HepG2 (cell line): Measurements from ENCODE around the gene NRL. TPM values are rescaled to one million over a fixed set of nuclear protein-coding genes. Genes with fewer than 3 reads are reported as not detected.
A peak's percentile ranks its signal among the peaks of the same experiment; 100 is the strongest.

ENCODE experiments used
- ARID5B ChIP-seq: IDR thresholded peaks from 2 replicates; pipeline ENCODE4 v1.4.0; 2020; ENCODE audit warnings: mild to moderate bottlenecking, missing genetic modification reagents
- CHCHD3 ChIP-seq: sonication (generic); formaldehyde crosslinking; IDR thresholded peaks from 2 replicates; pipeline ENCODE4 v1.8.0; 2022; ENCODE audit warnings: mild to moderate bottlenecking, missing genetic modification reagents, moderate library complexity
- HHEX ChIP-seq: IDR thresholded peaks from 2 replicates; pipeline ENCODE4 v1.6.1; 2016; ENCODE audit warnings: control low read depth
- NONO ChIP-seq, 2 experiments: fragments of 450-650 bp in 1 of 2; sonication (generic) in 1 of 2; formaldehyde crosslinking in 1 of 2; IDR thresholded peaks in 1 of 2; conservative IDR thresholded peaks in 1 of 2; 2 replicates each; pipeline versions ENCODE4 v1.6.1 to v1.8.0; 2017 to 2022; ENCODE audit warnings: mild to moderate bottlenecking in 1 of 2, missing genetic modification reagents in 1 of 2, moderate library complexity in 1 of 2
- RELA ChIP-seq: sonication (generic); formaldehyde crosslinking; IDR thresholded peaks from 2 replicates; pipeline ENCODE4 v1.4.0; 2020; ENCODE audit warnings: missing genetic modification reagents
- SIX4 ChIP-seq: sonication (generic); formaldehyde crosslinking; IDR thresholded peaks from 2 replicates; pipeline ENCODE4 v1.4.0; 2020; ENCODE audit warnings: missing genetic modification reagents
- SRY ChIP-seq: sonication (generic); formaldehyde crosslinking; IDR thresholded peaks from 2 replicates; pipeline ENCODE4 v1.8.0; 2022; ENCODE audit warnings: mild to moderate bottlenecking, missing genetic modification reagents
- TGIF2 ChIP-seq: IDR thresholded peaks from 2 replicates; pipeline ENCODE4 v1.6.1; 2016; ENCODE audit warnings: control low read depth, missing compliant biosample characterization
- THAP9 ChIP-seq: sonication (generic); formaldehyde crosslinking; IDR thresholded peaks from 2 replicates; pipeline ENCODE4; 2020; ENCODE audit warnings: missing genetic modification reagents, mild to moderate bottlenecking, borderline replicate concordance
- TOE1 ChIP-seq: sonication (generic); formaldehyde crosslinking; IDR thresholded peaks from 2 replicates; pipeline ENCODE4 v1.4.0; 2020; ENCODE audit warnings: mild to moderate bottlenecking, missing genetic modification reagents
- ZNF10 ChIP-seq: sonication (generic); formaldehyde crosslinking; IDR thresholded peaks from 2 replicates; pipeline ENCODE4 v1.4.0; 2020; ENCODE audit warnings: mild to moderate bottlenecking, low read depth, missing genetic modification reagents, borderline replicate concordance
- ZNF672 ChIP-seq: sonication (generic); formaldehyde crosslinking; IDR thresholded peaks from 2 replicates; pipeline ENCODE4 v1.8.1; 2022; ENCODE audit warnings: missing genetic modification reagents
- polyA plus RNA-seq, 8 experiments: library from polyadenylated mRNA; depleted of rRNA in 3 of 8; stranded (reverse) in 7 of 8; unstranded in 1 of 8; fragments of >200 nt; fragmentation: Illumina TruSeq in 4 of 8; extraction: Trizol in 4 of 8; gene quantifications; 2 replicates each; pipeline versions ENCODE4 v1.2.1 to v1.2.3, GENCODE V29; 2011 to 2016; ENCODE audit warnings: low read depth in 4 of 8, missing spikeins in 1 of 8, mixed read lengths in 1 of 8; ENCODE audit not compliant: insufficient read depth in 1 of 8
- total RNA-seq, 5 experiments: library from RNA; depleted of rRNA; stranded (reverse); fragments of >200 nt; fragmentation: Illumina TruSeq; extraction: Trizol; gene quantifications; 2 replicates each; pipeline ENCODE4 v1.2.3, GENCODE V29; 2016; ENCODE audit warnings: low read depth in 1 of 5
- TF ChIP-seq, protein P1 (sequence below): sonication (generic); formaldehyde crosslinking; IDR thresholded peaks from 2 replicates; pipeline ENCODE4 v1.5.0; 2020; ENCODE audit warnings: mild to moderate bottlenecking, missing genetic modification reagents, borderline replicate concordance
- TF ChIP-seq, protein P2 (sequence below): sonication (generic); formaldehyde crosslinking; conservative IDR thresholded peaks from 2 replicates; pipeline ENCODE4 v1.8.0; 2022; ENCODE audit warnings: mild to moderate bottlenecking, moderate library complexity, missing genetic modification reagents

NRL gene
- total and polyA plus RNA-seq, 2 of the 13 experiments (the other 11 are each of a cell fraction or from before 2014, with no cell fraction given) = 2.5 to 4.7 TPM

- TF ChIP-seq, protein P1, sequence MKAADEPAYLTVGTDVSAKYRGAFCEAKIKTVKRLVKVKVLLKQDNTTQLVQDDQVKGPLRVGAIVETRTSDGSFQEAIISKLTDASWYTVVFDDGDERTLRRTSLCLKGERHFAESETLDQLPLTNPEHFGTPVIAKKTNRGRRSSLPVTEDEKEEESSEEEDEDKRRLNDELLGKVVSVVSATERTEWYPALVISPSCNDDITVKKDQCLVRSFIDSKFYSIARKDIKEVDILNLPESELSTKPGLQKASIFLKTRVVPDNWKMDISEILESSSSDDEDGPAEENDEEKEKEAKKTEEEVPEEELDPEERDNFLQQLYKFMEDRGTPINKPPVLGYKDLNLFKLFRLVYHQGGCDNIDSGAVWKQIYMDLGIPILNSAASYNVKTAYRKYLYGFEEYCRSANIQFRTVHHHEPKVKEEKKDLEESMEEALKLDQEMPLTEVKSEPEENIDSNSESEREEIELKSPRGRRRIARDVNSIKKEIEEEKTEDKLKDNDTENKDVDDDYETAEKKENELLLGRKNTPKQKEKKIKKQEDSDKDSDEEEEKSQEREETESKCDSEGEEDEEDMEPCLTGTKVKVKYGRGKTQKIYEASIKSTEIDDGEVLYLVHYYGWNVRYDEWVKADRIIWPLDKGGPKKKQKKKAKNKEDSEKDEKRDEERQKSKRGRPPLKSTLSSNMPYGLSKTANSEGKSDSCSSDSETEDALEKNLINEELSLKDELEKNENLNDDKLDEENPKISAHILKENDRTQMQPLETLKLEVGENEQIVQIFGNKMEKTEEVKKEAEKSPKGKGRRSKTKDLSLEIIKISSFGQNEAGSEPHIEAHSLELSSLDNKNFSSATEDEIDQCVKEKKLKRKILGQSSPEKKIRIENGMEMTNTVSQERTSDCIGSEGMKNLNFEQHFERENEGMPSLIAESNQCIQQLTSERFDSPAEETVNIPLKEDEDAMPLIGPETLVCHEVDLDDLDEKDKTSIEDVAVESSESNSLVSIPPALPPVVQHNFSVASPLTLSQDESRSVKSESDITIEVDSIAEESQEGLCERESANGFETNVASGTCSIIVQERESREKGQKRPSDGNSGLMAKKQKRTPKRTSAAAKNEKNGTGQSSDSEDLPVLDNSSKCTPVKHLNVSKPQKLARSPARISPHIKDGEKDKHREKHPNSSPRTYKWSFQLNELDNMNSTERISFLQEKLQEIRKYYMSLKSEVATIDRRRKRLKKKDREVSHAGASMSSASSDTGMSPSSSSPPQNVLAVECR (CRISPR knock-in tag) = no peak
- no peak for TF ChIP-seq TOE1
- TF ChIP-seq SRY (CRISPR knock-in tag) = no peak
- no peak for TF ChIP-seq RELA (CRISPR knock-in tag)
- TF ChIP-seq, protein P2, sequence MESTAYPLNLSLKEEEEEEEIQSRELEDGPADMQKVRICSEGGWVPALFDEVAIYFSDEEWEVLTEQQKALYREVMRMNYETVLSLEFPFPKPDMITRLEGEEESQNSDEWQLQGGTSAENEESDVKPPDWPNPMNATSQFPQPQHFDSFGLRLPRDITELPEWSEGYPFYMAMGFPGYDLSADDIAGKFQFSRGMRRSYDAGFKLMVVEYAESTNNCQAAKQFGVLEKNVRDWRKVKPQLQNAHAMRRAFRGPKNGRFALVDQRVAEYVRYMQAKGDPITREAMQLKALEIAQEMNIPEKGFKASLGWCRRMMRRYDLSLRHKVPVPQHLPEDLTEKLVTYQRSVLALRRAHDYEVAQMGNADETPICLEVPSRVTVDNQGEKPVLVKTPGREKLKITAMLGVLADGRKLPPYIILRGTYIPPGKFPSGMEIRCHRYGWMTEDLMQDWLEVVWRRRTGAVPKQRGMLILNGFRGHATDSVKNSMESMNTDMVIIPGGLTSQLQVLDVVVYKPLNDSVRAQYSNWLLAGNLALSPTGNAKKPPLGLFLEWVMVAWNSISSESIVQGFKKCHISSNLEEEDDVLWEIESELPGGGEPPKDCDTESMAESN (CRISPR knock-in tag) = peak; percentile 37; the same call in 1 of the 2 replicates
- no peak for TF ChIP-seq ZNF672
- TF ChIP-seq NONO (IDR thresholded peaks at IDR 0.05) = no peak
- no peak for TF ChIP-seq NONO (CRISPR knock-in tag; conservative IDR thresholded peaks at IDR 0.05)
- no peak for TF ChIP-seq ZNF10 (CRISPR knock-in tag)
- TF ChIP-seq HHEX (CRISPR knock-in tag) = no peak
- no peak for TF ChIP-seq ARID5B (CRISPR knock-in tag)
- TF ChIP-seq CHCHD3 (CRISPR knock-in tag) = peak; percentile 85; the same call in 1 of the 2 replicates
- TF ChIP-seq SIX4 (CRISPR knock-in tag) = no peak
- TF ChIP-seq THAP9 (CRISPR knock-in tag) = no peak
- no peak for TF ChIP-seq TGIF2 (CRISPR knock-in tag)
Observed at GRCh38 chr14:24096545-24097181, 18.1 kb downstream of the NRL start (continued).
